GM18858 (cell line): ENCODE results near the gene ACTA2.

Experiments
- ATAC-seq: cut with Tn5 transposase; IDR thresholded peaks from one replicate; pipeline ENCODE4 v1.9.1; 2021; ENCODE audit not compliant: unreplicated experiment

Gene ACTA2

GRCh38 chr10:88922041-88922440 is 30.5 kb downstream of the ACTA2 start:
- ATAC-seq, result no peak

DNA sequence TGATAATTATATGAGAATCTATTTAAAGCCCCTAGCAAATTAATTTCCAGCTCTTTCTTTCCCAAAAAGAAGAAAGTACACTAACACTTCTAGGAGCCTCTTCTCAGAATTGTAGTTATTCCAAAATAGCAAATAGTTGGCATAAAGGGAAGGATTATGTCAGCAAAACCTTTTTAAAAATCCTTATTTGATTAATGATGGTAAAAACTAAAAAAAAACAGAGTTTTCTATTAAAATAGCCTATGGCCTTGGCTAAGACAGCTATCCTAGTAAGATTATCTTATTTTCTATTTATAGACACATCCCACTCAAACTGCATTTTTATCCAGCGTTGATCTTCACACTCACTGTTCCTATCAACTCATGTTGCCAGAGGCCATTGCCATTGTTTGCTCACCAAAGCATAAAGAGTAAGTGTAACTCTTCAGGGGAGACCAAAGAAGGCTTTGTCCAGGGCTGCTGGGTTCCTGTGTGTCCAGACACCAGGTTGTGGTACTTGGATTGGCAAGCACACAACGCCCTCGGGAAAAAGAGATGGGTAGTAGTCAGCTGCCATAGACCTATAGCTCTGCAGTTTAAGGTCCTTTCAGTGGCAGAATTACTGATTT is 31.5 kb downstream of the ACTA2 start:
- no peak for ATAC-seq

- ATAC-seq, result no peak
These were observed 32.4 kb downstream of the ACTA2 start for GRCh38 chr10:88920198-88920597.

DNA sequence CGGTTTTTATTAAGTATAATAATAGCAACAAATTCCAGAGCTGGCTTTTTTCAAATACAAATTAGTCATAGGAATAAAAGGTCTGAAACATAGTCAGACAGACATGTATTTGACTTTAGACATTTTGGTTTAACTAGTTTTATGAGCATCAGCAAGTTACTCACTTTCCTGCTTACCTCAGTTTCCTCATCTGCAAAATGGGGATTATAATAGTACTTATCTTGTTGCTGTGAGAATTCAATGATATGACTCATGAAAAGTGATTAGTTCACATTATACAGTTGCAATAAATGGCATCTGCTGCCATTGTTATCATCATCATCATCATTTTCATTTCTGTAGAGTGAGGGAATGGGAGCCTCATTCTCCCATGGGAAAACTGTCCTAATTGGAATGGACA is 33.5 kb downstream of the ACTA2 start:
- no peak for ATAC-seq

DNA sequence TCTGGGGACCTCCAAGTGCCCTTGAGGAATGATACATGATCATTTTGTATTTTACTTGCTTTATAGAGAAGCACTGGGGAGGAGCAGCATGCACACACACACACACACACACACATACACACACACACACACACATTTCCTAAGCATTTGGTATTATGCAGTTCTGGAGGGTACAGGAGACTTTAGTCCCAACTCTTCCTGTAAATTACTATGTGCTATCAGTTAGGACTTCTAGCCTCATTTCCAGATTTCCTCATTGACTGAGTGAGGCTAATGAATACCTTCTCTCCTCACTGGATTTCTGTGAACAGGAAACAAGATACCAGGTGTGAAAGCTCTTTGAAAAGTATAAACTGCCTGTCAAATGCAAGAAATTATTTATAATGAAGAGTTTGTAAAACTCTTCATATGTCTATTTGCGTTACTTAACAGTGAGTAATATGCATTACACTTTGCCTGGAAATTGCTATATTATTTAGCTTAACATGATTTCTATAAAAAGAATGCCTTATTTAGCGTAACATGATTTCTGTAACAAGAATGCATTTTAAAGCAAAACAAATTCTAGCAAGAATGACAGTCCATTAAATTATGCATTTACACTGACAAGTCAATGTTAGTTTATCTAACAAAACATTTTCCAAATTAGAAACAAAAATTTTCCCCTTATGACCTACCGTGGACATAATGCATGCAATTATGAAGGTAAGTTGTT is 34.2 kb downstream of the ACTA2 start:
- no peak for ATAC-seq

GRCh38 chr10:88916986-88917385 is 35.6 kb downstream of the ACTA2 start:
- no peak for ATAC-seq

- ATAC-seq, result no peak
These were observed 36.3 kb downstream of the ACTA2 start for GRCh38 chr10:88916231-88916630.

DNA sequence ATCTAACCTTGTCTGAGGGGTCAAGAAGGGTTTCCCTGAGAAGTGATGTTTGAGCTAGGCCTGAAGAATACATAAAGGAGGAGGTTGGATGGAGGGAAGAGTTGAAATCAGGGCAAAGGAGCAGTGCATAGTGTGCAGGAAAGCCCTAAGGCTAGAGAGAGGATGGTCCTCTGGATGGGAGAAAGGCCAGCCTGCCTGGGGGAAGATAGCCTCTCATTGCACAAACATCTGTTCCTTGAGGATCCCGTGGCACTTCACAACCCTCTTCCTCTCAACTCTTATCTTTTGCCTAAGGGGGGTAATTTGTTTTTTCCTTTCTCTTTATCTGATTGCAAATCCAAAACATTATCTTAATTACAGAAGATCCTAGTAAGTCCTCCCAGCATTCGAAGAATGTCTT is 36.8 kb downstream of the ACTA2 start:
- ATAC-seq, result no peak

DNA sequence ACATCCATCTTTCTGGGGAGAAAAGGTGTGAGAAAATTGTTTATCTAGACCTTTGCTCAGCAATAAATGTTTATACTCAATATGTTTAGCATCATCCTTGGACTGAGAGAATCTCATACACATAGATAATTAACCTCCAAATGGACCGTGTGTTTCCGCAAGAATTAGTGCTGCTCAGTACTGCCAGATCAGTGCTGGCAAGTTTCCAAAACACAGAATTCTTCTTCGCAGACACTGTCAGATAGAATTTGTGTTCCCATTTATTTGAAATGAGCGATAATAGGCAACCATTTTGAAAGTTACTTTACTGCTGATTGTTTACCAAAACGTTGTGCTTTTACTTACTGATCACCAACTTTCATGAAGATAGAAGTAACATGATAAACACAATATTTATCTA is 38.8 kb downstream of the ACTA2 start:
- ATAC-seq, result no peak

- ATAC-seq, result no peak
These were observed 39.4 kb downstream of the ACTA2 start for GRCh38 chr10:88913127-88913526.

DNA sequence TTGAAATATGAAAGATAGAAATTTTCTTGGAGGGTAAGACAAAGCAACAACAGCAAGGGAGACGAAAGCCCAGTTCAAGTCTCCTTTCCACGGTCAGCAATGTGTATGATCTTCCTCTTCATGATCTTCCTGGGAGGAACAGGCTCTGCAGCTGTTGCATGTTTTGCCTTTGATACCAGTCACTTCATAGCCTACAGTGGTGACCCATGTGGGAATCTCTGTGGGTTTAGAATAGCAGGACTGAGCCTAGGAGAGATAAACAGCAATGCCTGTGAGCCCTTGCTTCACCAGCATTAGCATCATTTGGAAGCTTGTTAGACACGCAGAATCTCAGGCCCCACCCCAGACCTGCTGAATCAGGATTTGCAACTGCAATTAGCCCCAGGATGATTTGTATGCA is 40.7 kb downstream of the ACTA2 start:
- no peak for ATAC-seq

DNA sequence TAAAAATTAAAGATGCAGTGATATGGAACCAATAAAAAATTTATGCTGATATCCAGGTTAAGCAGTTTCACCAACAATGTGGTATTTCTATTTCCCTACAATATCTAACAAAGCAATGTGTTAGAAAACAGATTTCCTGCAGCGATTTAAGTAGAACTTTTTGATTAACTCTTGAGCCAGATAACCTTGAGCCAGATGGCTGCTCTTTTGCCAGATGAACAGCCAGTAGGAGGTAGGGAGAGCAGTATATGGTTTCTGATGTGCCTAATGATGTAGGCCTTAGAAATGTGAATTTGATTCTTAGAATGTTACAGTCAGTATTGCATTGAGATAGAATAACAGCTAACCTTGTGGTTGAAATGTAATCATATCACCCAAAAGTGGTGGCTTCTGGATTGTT is 41.5 kb downstream of the ACTA2 start:
- no peak for ATAC-seq

GRCh38 chr10:88908194-88908593 is 44.4 kb downstream of the ACTA2 start:
- no peak for ATAC-seq

DNA sequence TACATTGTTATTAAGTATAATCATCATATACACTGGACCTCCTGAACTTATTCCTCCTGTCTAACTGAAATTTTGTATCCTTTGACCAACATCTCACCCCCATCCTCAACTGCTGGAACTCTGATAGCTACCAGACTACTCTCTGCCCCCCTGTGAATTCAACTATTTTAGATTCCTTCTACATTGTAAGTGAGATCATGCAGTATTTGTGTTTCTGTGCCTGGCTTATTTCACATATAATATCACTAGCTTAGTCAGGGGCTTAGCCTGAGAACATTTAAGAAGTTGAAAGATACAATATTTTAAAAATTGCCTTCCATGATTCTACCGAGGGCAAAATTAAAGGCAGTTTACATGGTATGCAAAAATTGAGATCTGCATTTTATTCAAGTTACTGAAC is 45.7 kb downstream of the ACTA2 start:
- ATAC-seq, result no peak

- ATAC-seq, result no peak
These were observed 48.9 kb downstream of the ACTA2 start for GRCh38 chr10:88903715-88904114.

- peak; percentile 20 for ATAC-seq
These were observed 50.4 kb downstream of the ACTA2 start for GRCh38 chr10:88901984-88902789.

DNA sequence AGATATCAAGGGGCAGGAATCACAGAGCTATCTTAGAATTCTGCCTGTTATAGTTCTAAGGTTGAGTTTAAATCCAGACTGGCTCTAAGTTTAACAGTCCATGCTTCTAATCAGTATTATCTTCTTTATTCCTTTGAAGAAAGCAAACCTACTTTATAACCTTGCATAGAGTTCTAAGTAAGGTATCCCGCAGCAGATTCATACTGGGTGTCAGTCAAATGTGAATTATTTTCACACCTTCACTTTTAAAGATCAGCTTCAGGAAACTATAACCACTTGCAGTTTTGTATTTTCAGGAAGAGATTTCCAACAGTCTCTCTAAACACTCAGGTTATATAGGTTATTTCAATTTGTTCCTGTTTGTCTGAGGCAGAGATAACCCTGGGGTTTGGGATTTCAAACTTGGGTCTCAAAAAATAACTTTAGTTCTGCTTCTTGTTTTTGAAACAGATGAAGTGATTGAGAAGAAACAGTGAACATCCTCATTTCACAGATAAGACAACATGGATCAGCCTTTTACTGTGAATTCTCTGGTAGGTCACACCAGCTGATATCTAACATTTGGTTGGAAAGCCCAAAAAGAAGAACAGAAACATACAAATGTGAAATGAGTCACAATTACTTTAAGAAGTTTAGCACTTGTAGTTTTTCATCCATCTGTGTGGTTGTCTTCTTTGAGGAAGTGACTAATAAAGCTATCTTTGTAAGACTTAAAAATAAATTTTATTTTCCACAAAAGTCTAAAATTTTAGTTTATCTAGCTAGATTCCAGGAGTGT is 51.2 kb downstream of the ACTA2 start:
- ATAC-seq, result peak; percentile 85

GRCh38 chr10:88899886-88900285 is 52.7 kb downstream of the ACTA2 start:
- no peak for ATAC-seq

GRCh38 chr10:88898727-88899126 is 53.8 kb downstream of the ACTA2 start:
- no peak for ATAC-seq

DNA sequence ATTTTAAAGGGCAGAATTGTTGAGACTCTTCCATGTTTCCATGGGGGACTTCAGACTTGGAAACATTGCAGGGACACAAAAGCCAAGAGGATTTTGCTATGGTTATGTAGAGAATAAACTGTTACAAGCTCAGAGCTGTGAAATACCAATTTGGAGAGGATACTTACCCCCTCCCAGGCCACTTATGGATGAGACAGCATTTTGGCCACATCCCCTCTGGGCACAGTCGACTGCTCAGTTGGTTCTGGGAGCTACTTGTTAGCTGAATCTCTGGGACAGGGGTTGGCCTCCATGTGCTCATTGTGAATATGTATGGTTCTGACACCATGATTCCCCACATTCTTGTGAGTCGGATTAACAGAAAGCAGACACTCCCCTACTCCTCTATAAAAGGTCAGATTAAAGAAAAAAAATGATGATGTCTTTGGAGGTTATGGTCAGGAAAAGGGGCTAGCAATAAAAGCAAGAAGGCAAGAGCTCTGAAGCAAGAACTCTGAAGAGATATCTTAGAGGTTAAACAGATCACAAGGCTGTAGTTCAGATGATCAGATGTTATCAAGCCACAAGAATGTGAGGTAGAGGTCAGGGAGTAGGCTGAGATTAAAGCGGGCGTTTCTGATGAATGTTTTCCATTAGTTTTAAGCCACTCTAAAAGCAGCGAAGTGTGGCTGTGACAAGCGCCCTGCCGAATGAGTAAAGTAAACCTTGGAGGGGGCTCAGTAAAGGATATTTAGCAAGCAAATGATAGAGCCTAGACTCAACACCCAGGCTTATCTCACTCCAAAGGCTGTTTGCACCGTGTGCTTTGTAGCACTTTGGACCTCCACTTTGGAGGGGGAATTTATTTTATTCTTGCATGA is 55.3 kb downstream of the ACTA2 start:
- no peak for ATAC-seq
